Measurements from ENCODE around the gene GRAMD4.

GRCh38 chr22:46690146-46690545 is 70.0 kb downstream of the GRAMD4 start:
- TF ChIP-seq CTCF (IDR thresholded peaks at IDR 0.05; ENCODE audit: low read length), result no peak
- TF ChIP-seq EZH2 (IDR thresholded peaks at IDR 0.05; ENCODE audit: borderline replicate concordance, low read length), result no peak

Data from OCI-LY1 (cell line).